GM12878 (cell line): ENCODE results near the gene UBE2G2. TPM values are rescaled to one million over a fixed set of nuclear protein-coding genes. Genes with fewer than 3 reads are reported as not detected.

Experiments
- ATAC-seq: fragments of 200-7000 bp; cut with Tn5 transposase; 3 replicates; pipeline ENCODE4 v1.9.1; 2020; ENCODE audit warnings: mild to moderate bottlenecking, moderate library complexity
- BruUV-seq: library from RNA; stranded (reverse); fragments of 400-500 nt; replicated peaks from 2 replicates; lab custom pipeline; 2021; lab: Mats Ljungman, UMichigan
- CTCF ChIA-PET: fragments of 300-600 bp; sonication (Branson Sonifier 250); formaldehyde crosslinking; extraction: SDS; loops from one replicate; lab custom pipeline; 2021; ENCODE audit warnings: inconsistent platforms; lab: Yijun Ruan, JAX
- POLR2A ChIA-PET: fragments of 350-600 bp; formaldehyde crosslinking; extraction: SDS; loops from one replicate; lab custom pipeline; 2021; ENCODE audit warnings: inconsistent platforms; lab: Charles Lee
- RAD21 ChIA-PET: fragments of 300-600 bp; sonication (Branson Sonifier 250); formaldehyde crosslinking; loops from one replicate; lab custom pipeline; 2023; ENCODE audit warnings: antibody characterized with exemption; ENCODE audit not compliant: unreplicated experiment; lab: Charles Lee
- SMC1A ChIA-PET: fragments of 300-600 bp; sonication (Branson Sonifier 250); formaldehyde crosslinking; loops from one replicate; lab custom pipeline; 2023; ENCODE audit not compliant: unreplicated experiment, uncharacterized antibody; lab: Charles Lee
- DNase-seq: peaks from one replicate; pipeline ENCODE4 v3.0.0-alpha.2; 2011; ENCODE audit warnings: low read depth, low spot score
- FAIRE-seq: peaks from 3 replicates; lab custom pipeline; 2011; peaks lifted over from hg19 to GRCh38; lab: Jason Lieb, UNC
- H2AFZ ChIP-seq: 2 replicates; pipeline ENCODE4 v1.6.0; 2011; ENCODE audit warnings: low read depth, low read length, control low read depth; ENCODE audit not compliant: control insufficient read depth
- H3K27ac ChIP-seq: 2 replicates; pipeline ENCODE4 v1.5.1; 2011; ENCODE audit warnings: control low read depth; ENCODE audit not compliant: control insufficient read depth, insufficient read depth
- H3K27me3 ChIP-seq, 2 experiments: replicated peaks in 1 of 2; 2 replicates each; pipeline versions ENCODE4 v1.6.0 to v1.6.1; 2011; ENCODE audit warnings: low read length in 1 of 2; ENCODE audit not compliant: control insufficient read depth in 2 of 2, insufficient read depth in 2 of 2
- H3K36me3 ChIP-seq, 2 experiments: 2 replicates each; pipeline ENCODE4 v1.5.1; 2011; ENCODE audit warnings: low read length in 1 of 2; ENCODE audit not compliant: control insufficient read depth in 2 of 2, insufficient read depth in 2 of 2
- H3K4me1 ChIP-seq: 2 replicates; pipeline ENCODE4 v1.6.1; 2011; ENCODE audit warnings: mild to moderate bottlenecking, low read length, moderate library complexity, mixed read lengths; ENCODE audit not compliant: control insufficient read depth, insufficient read depth
- H3K4me2 ChIP-seq: 2 replicates; pipeline ENCODE4 v1.6.0; 2011; ENCODE audit warnings: control low read depth; ENCODE audit not compliant: control insufficient read depth, insufficient read depth
- H3K4me3 ChIP-seq: fragments of 200-600 bp; sonication (generic); 2 replicates; pipeline ENCODE4 v1.5.1; 2016
- H3K79me2 ChIP-seq: 2 replicates; pipeline ENCODE4 v1.6.0; 2011; ENCODE audit warnings: low read length; ENCODE audit not compliant: control insufficient read depth, insufficient read depth
- H3K9ac ChIP-seq: 2 replicates; pipeline ENCODE4 v1.8.0; 2011; ENCODE audit warnings: low read length, control low read depth, mixed read lengths; ENCODE audit not compliant: control insufficient read depth, insufficient read depth
- H3K9me3 ChIP-seq: replicated peaks from 3 replicates; pipeline ENCODE4 v1.5.1; 2011; ENCODE audit warnings: mild to moderate bottlenecking, low read length; ENCODE audit not compliant: control insufficient read depth, insufficient read depth
- H4K20me1 ChIP-seq: 2 replicates; pipeline ENCODE4 v1.6.0; 2011; ENCODE audit not compliant: control insufficient read depth, insufficient read depth
- BCL3 ChIP-seq: IDR thresholded peaks from 2 replicates; pipeline ENCODE4 v1.6.1; 2011; ENCODE audit warnings: borderline replicate concordance, low read depth, mild to moderate bottlenecking, moderate library complexity, low read length; ENCODE audit not compliant: insufficient read depth, poor library complexity, severe bottlenecking
- CTCF ChIP-seq, 3 experiments: IDR thresholded peaks in 2 of 3; conservative IDR thresholded peaks in 1 of 3; 2 replicates each; pipeline ENCODE4 v1.5.1; 2011; ENCODE audit warnings: low read depth in 3 of 3, low read length in 3 of 3, mild to moderate bottlenecking in 3 of 3, control low read depth in 2 of 3, moderate library complexity in 2 of 3, inconsistent platforms in 1 of 3, mixed read lengths in 1 of 3; ENCODE audit not compliant: control insufficient read depth in 2 of 3, insufficient read depth in 1 of 3; ENCODE audit errors: extremely low read depth in 1 of 3
- E2F8 ChIP-seq: fragments of 450-650 bp; IDR thresholded peaks from 2 replicates; pipeline ENCODE4 v1.6.1; 2018; ENCODE audit warnings: mild to moderate bottlenecking, low read depth, moderate library complexity; ENCODE audit not compliant: partially characterized antibody
- FOS ChIP-seq: IDR thresholded peaks from 3 replicates; pipeline ENCODE4 v1.6.1; 2011; ENCODE audit warnings: borderline replicate concordance; ENCODE audit not compliant: insufficient read length; ENCODE audit errors: extremely low read depth
- NBN ChIP-seq: fragments of 450-650 bp; IDR thresholded peaks from 2 replicates; pipeline ENCODE4 v1.6.1; 2016
- NR2C2 ChIP-seq: IDR thresholded peaks from 2 replicates; pipeline ENCODE4 v1.6.1; 2011; ENCODE audit warnings: borderline replicate concordance, low read depth; ENCODE audit not compliant: control insufficient read depth, insufficient read length
- POLR2A ChIP-seq: IDR thresholded peaks from 2 replicates; pipeline ENCODE4 v1.6.1; 2011; ENCODE audit warnings: low read depth, mild to moderate bottlenecking, low read length
- WGBS: methylation state at CpG from one replicate; pipeline ENCODE4 v1.1.6; 2016; ENCODE audit warnings: low lambda C conversion rate; ENCODE audit not compliant: insufficient replicate concordance, insufficient coverage; ENCODE audit errors: missing lambda C conversion rate; 5-methylcytosine and 5-hydroxymethylcytosine counted together
- in situ Hi-C: fragments of 300-500 bp; cut with MboI; formaldehyde crosslinking; loops from 9 replicates; pipeline ENCODE4 v1.14.3; 2018; ENCODE audit warnings: mixed read lengths
- intact Hi-C: fragments of 100-400 bp; cut with micrococcal nuclease; formaldehyde crosslinking; loops from one replicate; pipeline ENCODE4 v1.14.2; 2022; ENCODE audit not compliant: unreplicated experiment
- polyA plus RNA-seq, 11 experiments: library from polyadenylated mRNA; depleted of rRNA in 4 of 11; unstranded in 6 of 11; stranded (reverse) in 5 of 11; fragments of >200 nt; fragmentation: Nextera tagmentation in 4 of 11; fragmentation: Illumina TruSeq in 1 of 11; extraction: Ambion mirVana in 4 of 11; extraction: Trizol in 1 of 11; gene quantifications; 1 replicate in 1 of 11; 2 replicates in 10 of 11; pipeline versions ENCODE4 v1.2.1 to v1.2.3, GENCODE V29; 2011 to 2016; ENCODE audit warnings: inconsistent platforms in 2 of 11, missing spikeins in 2 of 11, low read depth in 1 of 11
- total RNA-seq, 4 experiments: library from RNA; depleted of rRNA in 3 of 4; stranded (reverse); fragments of >200 nt in 3 of 4; fragmentation: Illumina TruSeq in 1 of 4; extraction: Trizol in 1 of 4; gene quantifications; 2 replicates each; pipeline versions ENCODE4 v1.2.1 to v1.2.3, GENCODE V29; 2013 to 2021

Gene UBE2G2
- total and polyA plus RNA-seq, 10 of the 15 experiments (the other 5 are each of a cell fraction or from before 2014, with no cell fraction given) = 27.0 to 139 (median 75.9) TPM

DNA sequence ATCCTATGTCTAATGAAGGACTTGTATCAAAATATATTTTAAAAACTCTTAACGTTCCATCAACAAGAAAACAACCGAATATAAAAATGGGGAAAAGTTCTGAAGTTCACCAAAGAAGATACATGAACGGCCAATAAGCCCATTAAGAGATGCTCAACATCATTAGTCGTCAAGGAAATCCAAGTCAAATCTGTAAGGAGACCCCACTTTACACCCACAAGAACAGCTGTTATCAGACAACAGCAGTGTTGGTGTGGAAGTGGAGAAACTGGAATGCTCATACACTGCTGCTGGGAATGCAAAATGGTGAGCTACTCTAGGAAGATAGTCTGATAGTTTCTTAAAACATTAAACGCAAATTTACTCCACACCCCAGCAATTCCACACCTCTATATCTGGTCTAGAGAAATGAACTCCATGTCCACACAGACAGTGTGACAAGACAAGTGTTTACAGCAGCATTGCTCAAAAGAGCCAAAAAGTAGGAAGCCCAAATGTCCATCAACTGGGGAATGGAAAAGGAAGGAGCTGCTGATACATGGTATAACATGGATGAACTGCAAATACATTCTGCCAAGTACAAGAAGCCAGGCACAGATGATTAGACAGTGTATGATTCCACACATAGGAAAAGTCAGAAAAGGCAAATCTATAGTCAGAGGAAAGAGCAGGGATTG is 18.5 kb downstream of the UBE2G2 start:
- Histone ChIP-seq H3K27ac (no peak overlapping the region), H3K27me3 (no peaks in the 10 kb centered on the region), H3K79me2 (peaks cover 2% of the 10 kb centered on the region; the same call in 1 of the 2 replicates), H4K20me1 (no peaks in the 10 kb centered on the region; the same call in 1 of the 2 replicates), H3K9me3 (no peaks in the 10 kb centered on the region), H3K4me3 (no peak overlapping the region), H3K4me1 (no peaks in the 10 kb centered on the region), H3K4me2 (no peak overlapping the region), H3K9ac (no peak overlapping the region), H2AFZ (no peak overlapping the region), H3K36me3 (peaks cover 13 to 14% of the 10 kb centered on the region in 2 experiments)
- ChIA-PET POLR2A (interaction anchor here (0.6 kb wide), 1 partner anchor 33 kb away, joined by 3 read pairs; no protein-coding TSS in a partner anchor), SMC1A (interaction anchor here (1.6 kb wide), 1 partner anchor 10 kb away, joined by 5 read pairs; no protein-coding TSS in a partner anchor), RAD21 (interaction anchor here (1.2 kb wide), 1 partner anchor 10 kb away, joined by 5 read pairs; no protein-coding TSS in a partner anchor), CTCF (interaction anchor here (1.7 kb wide), 1 partner anchor 10 kb away, joined by 7 read pairs; no protein-coding TSS in a partner anchor)
- intact Hi-C loops (no loop called here), in situ Hi-C loops (no loop called here)
- FAIRE-seq (no peak), DNase-seq (no peak), ATAC-seq (no peak)
- TF ChIP-seq FOS = no peak
- WGBS = 88% methylated on average over 5 of the region's 5 CpGs
- BruUV-seq = no TSS peak

DNA sequence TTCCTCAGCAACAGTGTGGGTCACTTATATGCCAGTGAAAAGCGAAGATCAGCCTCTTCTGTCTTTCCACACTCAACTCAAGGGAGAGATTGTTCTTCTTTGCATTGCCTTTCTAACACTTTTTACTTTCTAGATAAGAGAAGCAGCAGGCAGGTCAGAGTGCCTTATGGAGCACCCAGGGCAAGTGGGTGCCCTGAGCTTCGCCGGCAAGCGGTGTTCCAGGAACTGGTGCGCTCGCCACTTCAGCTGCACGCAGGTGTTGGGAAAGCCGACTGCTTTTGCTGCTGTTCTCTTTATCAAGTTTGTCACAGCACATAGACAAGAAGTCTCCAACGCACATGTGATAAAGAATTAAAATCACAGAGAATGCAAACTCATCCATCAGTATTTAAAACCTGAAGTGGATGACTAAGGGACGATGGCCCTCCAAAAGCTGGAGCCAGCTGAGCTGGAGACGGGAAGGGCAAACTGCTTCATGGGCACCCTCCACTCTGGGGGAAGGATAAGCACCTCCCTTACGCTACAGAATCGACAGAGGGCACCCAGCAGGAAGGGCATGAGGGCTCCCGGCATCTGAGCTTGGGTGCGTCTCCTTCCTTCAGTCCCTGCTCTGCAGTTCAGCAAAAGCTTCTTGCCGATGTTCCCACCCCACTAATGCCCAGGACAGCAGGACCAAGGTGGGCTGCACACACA is 20.7 kb downstream of the UBE2G2 start:
- Histone ChIP-seq H3K79me2 (peaks cover 2% of the 10 kb centered on the region; the same call in 1 of the 2 replicates), H3K4me3 (no peak overlapping the region), H3K27ac (no peak overlapping the region), H4K20me1 (no peaks in the 10 kb centered on the region; the same call in 1 of the 2 replicates), H3K4me2 (no peak overlapping the region), H3K4me1 (no peaks in the 10 kb centered on the region), H2AFZ (no peak overlapping the region), H3K9ac (no peak overlapping the region), H3K9me3 (no peaks in the 10 kb centered on the region), H3K36me3 (peaks cover 13 to 21% of the 10 kb centered on the region in 2 experiments), H3K27me3 (no peaks in the 10 kb centered on the region)
- POLR2A ChIA-PET = interaction anchor here (0.9 kb wide), 1 partner anchor 50 kb away, joined by 3 read pairs; no protein-coding TSS in a partner anchor
- in situ Hi-C loops = no loop called here
- peak; percentile 7 for FAIRE-seq
- RAD21 ChIA-PET = no interaction called here
- WGBS = 94% methylated on average over 16 of the region's 16 CpGs
- no peak for DNase-seq
- SMC1A ChIA-PET = no interaction called here
- no TSS peak for BruUV-seq
- CTCF ChIA-PET = interaction anchor here (0.6 to 0.7 kb wide), 2 partner anchors 13 to 515 kb away, joined by 3 read pairs; no protein-coding TSS in a partner anchor
- intact Hi-C loops = no loop called here
- no peak for ATAC-seq
- TF ChIP-seq NR2C2 (no peak), E2F8 (no peak), CTCF (IDR thresholded peaks at IDR 0.05 in 2 of 3, conservative IDR thresholded peaks at IDR 0.05 in 1 of 3; ENCODE audit: control insufficient read depth in 2 of 3, extremely low read depth in 1 of 3, insufficient read depth in 1 of 3, low read depth in 3 of 3, low read length in 3 of 3) (no peak), NBN (no peak), POLR2A (no peak), BCL3 (no peak)
